Loucy (cell line): ENCODE measurements around the gene LRRC73.

Experiments
- H2AFZ ChIP-seq: fragments of 200-600 bp; sonication (generic); 2 replicates; pipeline ENCODE4 v1.6.0; 2016; ENCODE audit warnings: antibody characterized with exemption, mild to moderate bottlenecking, low read length, moderate library complexity
- H3F3A ChIP-seq: fragments of 200-600 bp; 2 replicates; pipeline ENCODE4 v1.6.0; 2016; ENCODE audit warnings: antibody characterized with exemption, low read depth, mild to moderate bottlenecking
- H3K27me3 ChIP-seq: fragments of 200-600 bp; sonication (generic); 2 replicates; pipeline ENCODE4 v1.6.1; 2014; ENCODE audit warnings: low read length, mild to moderate bottlenecking; ENCODE audit not compliant: insufficient read depth, poor library complexity, severe bottlenecking
- H3K36me3 ChIP-seq: fragments of 200-600 bp; sonication (generic); 2 replicates; pipeline ENCODE4 v1.6.1; 2016; ENCODE audit warnings: low read length; ENCODE audit not compliant: insufficient read depth
- H3K4me1 ChIP-seq: fragments of 200-600 bp; sonication (generic); 2 replicates; pipeline ENCODE4 v1.5.1; 2014; ENCODE audit warnings: low read length, mild to moderate bottlenecking; ENCODE audit not compliant: insufficient read depth, poor library complexity, severe bottlenecking
- H3K4me2 ChIP-seq: fragments of 200-600 bp; sonication (generic); 2 replicates; pipeline ENCODE4 v1.6.0; 2014; ENCODE audit warnings: antibody characterized with exemption, low read length, low read depth, mild to moderate bottlenecking; ENCODE audit not compliant: poor library complexity, severe bottlenecking
- H3K4me3 ChIP-seq: fragments of 200-600 bp; sonication (generic); 2 replicates; pipeline ENCODE4 v1.5.1; 2014; ENCODE audit warnings: low read length, mild to moderate bottlenecking, mixed read lengths; ENCODE audit not compliant: poor library complexity, severe bottlenecking
- H3K79me2 ChIP-seq: fragments of 200-600 bp; sonication (generic); 2 replicates; pipeline ENCODE4 v1.6.1; 2014; ENCODE audit warnings: low read length; ENCODE audit not compliant: insufficient read depth
- H3K9ac ChIP-seq: fragments of 200-600 bp; sonication (generic); 2 replicates; pipeline ENCODE4 v1.6.0; 2014; ENCODE audit warnings: mild to moderate bottlenecking, low read depth, low read length, moderate library complexity; ENCODE audit not compliant: poor library complexity, severe bottlenecking
- H3K9me2 ChIP-seq: fragments of 200-600 bp; sonication (generic); replicated peaks from 2 replicates; pipeline ENCODE4 v1.6.1; 2016; ENCODE audit warnings: low read depth, low read length, mixed read lengths
- H3K9me3 ChIP-seq: fragments of 200-600 bp; sonication (generic); 2 replicates; pipeline ENCODE4 v1.6.1; 2014; ENCODE audit warnings: mild to moderate bottlenecking, antibody characterized with exemption, low read length, low read depth; ENCODE audit not compliant: insufficient read depth
- H4K20me1 ChIP-seq: fragments of 200-600 bp; sonication (generic); 2 replicates; pipeline ENCODE4 v1.6.0; 2014; ENCODE audit warnings: antibody characterized with exemption, low read length, mild to moderate bottlenecking; ENCODE audit not compliant: insufficient read depth, poor library complexity, severe bottlenecking
- EZH2phosphoT487 ChIP-seq: fragments of 200-600 bp; IDR thresholded peaks from 2 replicates; pipeline ENCODE4 v1.6.1; 2018; ENCODE audit warnings: antibody characterized with exemption, mild to moderate bottlenecking, moderate library complexity, borderline replicate concordance
- TF ChIP-seq, protein P1 (sequence below): fragments of 200-600 bp; sonication (generic); conservative IDR thresholded peaks from 2 replicates; pipeline ENCODE4 v1.5.1; 2014; ENCODE audit warnings: mild to moderate bottlenecking, antibody characterized with exemption, low read length

The LRRC73 gene

DNA sequence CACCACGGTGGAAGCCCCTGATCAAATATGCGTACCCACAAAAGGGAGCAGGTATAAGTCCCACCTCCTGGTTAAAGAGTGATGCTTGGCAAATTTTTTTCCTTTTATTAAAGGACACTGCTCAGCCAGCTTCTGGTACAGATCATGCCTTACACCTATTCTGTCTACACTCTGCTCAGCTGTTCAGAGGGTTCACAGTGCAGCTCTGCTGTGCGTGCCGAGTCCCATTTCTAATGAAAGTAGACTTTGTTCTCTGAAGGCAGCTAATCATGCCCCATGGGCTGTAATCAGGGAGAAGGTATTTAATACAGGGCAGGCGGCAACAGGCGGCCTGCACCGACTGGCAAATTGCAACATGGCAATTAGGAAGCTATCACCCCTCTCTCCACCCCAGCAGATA is 16.3 kb downstream of the LRRC73 start:
- H4K20me1 ChIP-seq: peaks cover 4% of the 10 kb centered on the region
- H3K4me2 ChIP-seq: no peak overlapping the region
- H2AFZ ChIP-seq: no peak overlapping the region
- H3K9ac ChIP-seq: no peak overlapping the region
- no peaks in the 10 kb centered on the region for H3K27me3 ChIP-seq
- peaks cover 9% of the 10 kb centered on the region for H3K4me1 ChIP-seq
- no peaks in the 10 kb centered on the region for H3K9me2 ChIP-seq
- no peak for TF ChIP-seq EZH2phosphoT487
- TF ChIP-seq, protein P1, sequence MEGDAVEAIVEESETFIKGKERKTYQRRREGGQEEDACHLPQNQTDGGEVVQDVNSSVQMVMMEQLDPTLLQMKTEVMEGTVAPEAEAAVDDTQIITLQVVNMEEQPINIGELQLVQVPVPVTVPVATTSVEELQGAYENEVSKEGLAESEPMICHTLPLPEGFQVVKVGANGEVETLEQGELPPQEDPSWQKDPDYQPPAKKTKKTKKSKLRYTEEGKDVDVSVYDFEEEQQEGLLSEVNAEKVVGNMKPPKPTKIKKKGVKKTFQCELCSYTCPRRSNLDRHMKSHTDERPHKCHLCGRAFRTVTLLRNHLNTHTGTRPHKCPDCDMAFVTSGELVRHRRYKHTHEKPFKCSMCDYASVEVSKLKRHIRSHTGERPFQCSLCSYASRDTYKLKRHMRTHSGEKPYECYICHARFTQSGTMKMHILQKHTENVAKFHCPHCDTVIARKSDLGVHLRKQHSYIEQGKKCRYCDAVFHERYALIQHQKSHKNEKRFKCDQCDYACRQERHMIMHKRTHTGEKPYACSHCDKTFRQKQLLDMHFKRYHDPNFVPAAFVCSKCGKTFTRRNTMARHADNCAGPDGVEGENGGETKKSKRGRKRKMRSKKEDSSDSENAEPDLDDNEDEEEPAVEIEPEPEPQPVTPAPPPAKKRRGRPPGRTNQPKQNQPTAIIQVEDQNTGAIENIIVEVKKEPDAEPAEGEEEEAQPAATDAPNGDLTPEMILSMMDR: no peak
- H3K36me3 ChIP-seq: peaks cover 4% of the 10 kb centered on the region; the same call in 1 of the 2 replicates
- H3F3A ChIP-seq: no peaks in the 10 kb centered on the region
- no peaks in the 10 kb centered on the region for H3K9me3 ChIP-seq
- no peaks in the 10 kb centered on the region for H3K79me2 ChIP-seq
- H3K4me3 ChIP-seq: no peak overlapping the region

DNA sequence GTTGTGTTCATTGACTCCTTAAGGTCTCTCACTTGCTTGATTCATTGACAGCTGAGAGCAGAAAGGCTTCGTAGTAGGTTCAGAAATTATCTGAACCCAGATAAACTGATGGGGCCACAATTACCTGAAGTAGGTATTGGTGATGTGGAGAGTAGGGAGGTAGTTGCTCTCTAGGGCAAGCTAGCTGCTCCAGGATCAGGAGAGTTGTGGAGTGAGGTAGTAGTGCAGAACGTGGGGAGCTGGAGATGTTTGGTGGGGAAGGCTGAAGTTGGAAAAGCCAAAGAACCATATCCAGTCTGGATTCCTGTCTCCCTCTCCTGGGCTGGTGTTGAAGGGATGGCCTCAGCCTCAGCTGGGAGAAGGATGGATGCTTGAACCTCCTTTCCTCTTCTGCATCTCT is 16.9 kb downstream of the LRRC73 start:
- Histone ChIP-seq H3K27me3 (no peaks in the 10 kb centered on the region), H2AFZ (no peak overlapping the region), H3K4me2 (no peak overlapping the region), H3F3A (no peaks in the 10 kb centered on the region), H3K9me3 (no peaks in the 10 kb centered on the region), H3K4me3 (no peak overlapping the region), H4K20me1 (peaks cover 4% of the 10 kb centered on the region), H3K36me3 (no peaks in the 10 kb centered on the region; the same call in 1 of the 2 replicates), H3K79me2 (no peaks in the 10 kb centered on the region), H3K4me1 (peaks cover 9% of the 10 kb centered on the region), H3K9ac (no peak overlapping the region), H3K9me2 (no peaks in the 10 kb centered on the region)
- TF ChIP-seq, protein P1: no peak
- no peak for TF ChIP-seq EZH2phosphoT487

DNA sequence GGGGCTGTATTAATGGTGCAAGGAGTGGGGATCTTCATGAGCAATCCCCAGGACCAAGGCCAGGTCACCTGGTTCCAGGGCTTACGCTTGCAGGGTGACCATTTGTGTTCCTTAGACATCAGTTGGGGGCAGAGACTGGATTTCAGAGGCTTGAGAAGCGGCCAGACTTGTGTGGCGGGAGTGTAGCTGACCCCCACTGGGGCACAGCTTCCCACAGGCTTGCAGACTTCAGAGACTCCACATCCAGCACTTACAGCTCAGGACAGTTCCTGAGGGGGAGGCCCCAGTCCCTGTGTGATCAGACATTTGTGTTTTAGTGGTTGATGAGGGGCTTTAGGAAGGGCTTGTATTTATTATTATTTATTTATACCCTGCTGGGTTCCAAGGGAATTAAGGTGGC is 17.5 kb downstream of the LRRC73 start:
- H4K20me1 ChIP-seq: peaks cover 4% of the 10 kb centered on the region
- no peaks in the 10 kb centered on the region for H3K9me2 ChIP-seq
- H3K9me3 ChIP-seq: no peaks in the 10 kb centered on the region
- H3K27me3 ChIP-seq: no peaks in the 10 kb centered on the region
- peaks cover 9% of the 10 kb centered on the region for H3K4me1 ChIP-seq
- H2AFZ ChIP-seq: no peak overlapping the region
- TF ChIP-seq, protein P1: no peak
- no peak for TF ChIP-seq EZH2phosphoT487
- no peaks in the 10 kb centered on the region for H3K79me2 ChIP-seq
- H3K9ac ChIP-seq: no peak overlapping the region
- H3K4me2 ChIP-seq: no peak overlapping the region
- no peaks in the 10 kb centered on the region for H3K36me3 ChIP-seq
- H3F3A ChIP-seq: no peaks in the 10 kb centered on the region
- H3K4me3 ChIP-seq: no peak overlapping the region
